NB4 (cell line): Measurements from ENCODE around the gene IGF2BP3.

ENCODE experiments used
- DNase-seq: peaks from one replicate; pipeline ENCODE4 v3.0.0; 2010; ENCODE audit warnings: low read depth
- H3K4me3 ChIP-seq: one replicate; pipeline ENCODE4 v1.5.1; 2011; ENCODE audit warnings: mild to moderate bottlenecking, low read depth, low read length, moderate library complexity
- CTCF ChIP-seq: IDR thresholded peaks from one replicate; pipeline ENCODE4 v1.5.1; 2012; ENCODE audit warnings: low read depth, low read length
- MAX ChIP-seq: IDR thresholded peaks from 2 replicates; pipeline ENCODE4 v1.6.1; 2011; ENCODE audit warnings: low read depth, low read length
- MYC ChIP-seq: IDR thresholded peaks from 2 replicates; pipeline ENCODE4 v1.6.1; 2011; ENCODE audit warnings: low read depth, low read length
- POLR2A ChIP-seq: IDR thresholded peaks from 2 replicates; pipeline ENCODE4 v1.6.1; 2011; ENCODE audit warnings: mild to moderate bottlenecking; ENCODE audit not compliant: insufficient read length; ENCODE audit errors: extremely low read depth

The IGF2BP3 gene

GRCh38 chr7:23458044-23458443, 12.2 kb downstream of the IGF2BP3 start:
- no peak for DNase-seq
- no peak for TF ChIP-seq MAX
- TF ChIP-seq CTCF, result no peak
- no peak for TF ChIP-seq POLR2A
- no peak for TF ChIP-seq MYC
- no peak overlapping the region for H3K4me3 ChIP-seq

- no peak for DNase-seq
- TF ChIP-seq MAX (no peak), POLR2A (no peak), MYC (no peak), CTCF (no peak)
- H3K4me3 ChIP-seq, result no peak overlapping the region
Measured at GRCh38 chr7:23456093-23456492, 14.2 kb downstream of the IGF2BP3 start.

- TF ChIP-seq MAX (no peak), CTCF (no peak), MYC (no peak), POLR2A (no peak)
- H3K4me3 ChIP-seq, result no peak overlapping the region
- DNase-seq, result no peak
Measured at GRCh38 chr7:23454881-23455526, 15.3 kb downstream of the IGF2BP3 start.

- H3K4me3 ChIP-seq, result no peak overlapping the region
- TF ChIP-seq CTCF (peak; percentile 2), MYC (no peak)
- peak; percentile 56 for DNase-seq
Measured at GRCh38 chr7:23450518-23450917, 19.8 kb downstream of the IGF2BP3 start.

- H3K4me3 ChIP-seq, result no peak overlapping the region
- TF ChIP-seq MAX, result peak; percentile 57
- TF ChIP-seq MYC, result peak; percentile 44
- no peak for TF ChIP-seq POLR2A
- no peak for TF ChIP-seq CTCF
- peak; percentile 67 for DNase-seq
Measured at GRCh38 chr7:23449941-23450340, 20.4 kb downstream of the IGF2BP3 start.

- TF ChIP-seq CTCF (no peak), MAX (no peak), POLR2A (no peak), MYC (no peak)
Measured at GRCh38 chr7:23445326-23445725, 25.0 kb downstream of the IGF2BP3 start.

More at GRCh38 chr7:23445326-23445725, 25.0 kb downstream of the IGF2BP3 start:
- DNase-seq, result no peak
- no peak overlapping the region for H3K4me3 ChIP-seq
